Colon (tissue), 2 donors: ENCODE data around the gene ITM2B.
"Not testable (repeated sequence)": the region's sequence is repeated elsewhere in the genome, so short reads cannot be mapped to it uniquely, and the experiment has no call there.

Experiments
- FAIRE-seq: peaks from 2 replicates; lab custom pipeline; 2012; peaks lifted over from hg19 to GRCh38; lab: Jason Lieb, UNC
- donor health status: control.
- donor health status: control.

Gene ITM2B

DNA sequence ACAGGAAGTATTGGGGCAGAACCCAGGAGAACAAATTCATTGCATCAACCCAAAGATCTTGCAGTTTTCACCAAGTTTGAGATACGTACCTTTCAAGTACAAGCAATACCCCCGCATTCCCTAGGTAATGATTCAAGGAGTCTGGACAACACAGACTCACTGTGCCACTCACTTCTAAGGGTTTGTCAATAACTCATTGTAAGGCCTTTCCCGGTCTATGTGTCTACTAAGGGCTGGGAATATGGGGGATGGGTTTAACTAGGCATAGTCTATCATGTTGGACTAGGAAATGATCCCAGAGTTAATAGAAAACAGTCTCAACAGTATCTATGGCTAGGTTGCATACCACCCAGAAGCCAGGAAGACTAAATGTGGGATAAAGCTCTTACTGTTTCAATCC lies 8.3 kb upstream of the ITM2B start:
- no peak for FAIRE-seq

- no peak for FAIRE-seq
Observed at GRCh38 chr13:48230541-48230940, 2.5 kb upstream of the ITM2B start.

GRCh38 chr13:48231080-48231479 lies 1.9 kb upstream of the ITM2B start:
- FAIRE-seq, result no peak

- FAIRE-seq, result no peak
Observed at GRCh38 chr13:48231933-48232332, 1.1 kb upstream of the ITM2B start.

DNA sequence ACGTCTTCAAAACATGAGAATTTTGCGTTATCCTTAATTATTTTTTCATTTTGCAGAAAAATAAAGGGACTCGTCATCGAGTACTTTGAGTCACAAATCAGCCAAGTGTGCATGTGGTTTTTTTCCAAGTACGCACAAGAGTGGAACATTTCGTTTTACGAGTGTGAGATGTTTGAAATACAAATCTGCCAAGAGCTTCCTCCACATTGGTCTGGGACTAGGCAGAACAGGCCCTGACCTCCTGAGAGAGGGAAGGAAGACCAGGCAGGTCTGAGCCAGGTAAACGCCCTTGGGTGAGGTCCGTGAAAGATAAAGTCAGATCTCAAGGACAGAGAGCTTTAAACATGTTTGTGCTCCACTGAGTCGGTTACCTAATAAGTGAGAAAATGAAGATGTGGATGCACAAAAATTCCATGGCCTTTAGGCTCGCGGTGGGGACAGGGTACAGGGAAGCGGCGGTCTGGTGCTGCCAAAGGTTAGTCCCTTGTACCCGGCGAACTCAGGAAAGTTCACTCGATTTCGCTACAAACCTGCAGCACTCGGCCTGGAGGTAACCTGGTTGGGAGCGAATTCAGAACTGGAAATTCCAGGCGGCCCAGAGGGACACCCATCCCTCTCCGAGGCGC lies 473 bp upstream of the ITM2B start:
- no peak for FAIRE-seq

DNA sequence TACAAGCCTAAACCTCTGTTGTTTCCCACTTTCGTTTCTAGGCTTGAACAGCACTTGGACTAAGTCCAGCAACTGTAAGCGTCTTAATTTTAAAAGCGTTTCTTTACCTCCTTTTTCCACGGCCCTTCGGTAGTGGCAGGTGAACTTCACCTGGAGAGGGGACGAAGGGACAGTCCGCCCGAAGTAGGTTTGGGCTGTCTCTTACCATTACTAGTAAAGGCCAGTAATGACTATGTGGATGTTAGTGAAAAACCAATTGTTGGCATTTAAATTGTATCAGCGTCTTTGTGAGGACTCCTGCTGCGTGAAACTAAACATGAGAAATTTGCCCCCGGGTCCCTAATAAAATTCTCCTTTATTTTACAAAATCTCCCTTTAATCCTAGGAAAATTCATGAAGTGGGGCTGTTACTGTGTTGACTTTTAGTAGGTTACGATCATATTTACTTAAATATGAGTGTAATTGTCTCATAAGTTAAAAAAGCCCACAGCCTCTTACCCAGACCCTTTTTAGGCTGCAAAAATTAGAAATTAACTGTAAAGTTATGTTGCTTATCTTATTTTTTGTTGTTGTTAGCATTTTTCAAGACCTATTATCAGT lies 983 bp downstream of the ITM2B start:
- FAIRE-seq, result no peak

GRCh38 chr13:48234566-48235340 lies 1.7 kb downstream of the ITM2B start:
- FAIRE-seq, result peak; percentile 47

GRCh38 chr13:48235341-48236135 lies 2.5 kb downstream of the ITM2B start:
- FAIRE-seq, result no peak

GRCh38 chr13:48236528-48237353 lies 3.7 kb downstream of the ITM2B start:
- FAIRE-seq, result no peak

- not testable (repeated sequence) for FAIRE-seq
Observed at GRCh38 chr13:48239369-48239768, 6.4 kb downstream of the ITM2B start.

DNA sequence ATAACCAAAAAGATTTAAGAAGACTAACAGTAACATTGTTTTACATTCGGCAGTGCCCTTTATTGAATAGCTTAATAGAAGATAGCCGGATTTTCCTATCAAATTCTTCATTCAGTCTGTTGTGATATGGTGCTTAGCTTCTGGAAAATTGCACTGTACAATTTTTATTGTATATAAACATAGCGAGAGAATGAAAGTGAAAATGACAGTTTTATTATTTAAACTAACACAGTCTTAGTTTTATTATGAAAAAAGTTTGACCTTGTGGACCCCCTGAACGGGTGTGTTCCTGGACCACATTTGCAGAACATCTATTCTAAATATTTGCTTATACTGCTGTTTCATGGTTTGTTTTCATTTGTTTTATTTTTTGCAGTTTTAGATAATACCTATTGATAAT lies 8.6 kb downstream of the ITM2B start:
- no peak for FAIRE-seq

DNA sequence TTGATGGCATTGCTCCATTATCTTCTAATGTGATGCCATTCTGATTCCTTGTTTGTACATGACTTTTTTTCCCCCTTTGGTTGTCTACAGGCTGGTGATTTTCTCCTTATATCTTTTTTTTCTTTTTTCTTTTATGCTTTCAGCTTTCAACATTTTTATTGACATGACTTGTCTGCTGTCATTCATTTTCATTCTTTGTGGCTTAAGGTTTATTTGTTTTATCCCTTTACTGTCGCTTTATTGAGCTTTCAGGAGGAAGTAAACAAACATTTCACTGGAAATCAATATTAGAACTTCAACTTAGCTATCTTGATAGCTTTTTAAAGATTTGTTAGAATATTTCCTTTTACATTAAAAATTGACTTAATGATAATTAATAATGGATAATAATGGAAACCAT lies 9.7 kb downstream of the ITM2B start:
- no peak for FAIRE-seq

GRCh38 chr13:48244159-48244558 lies 11.2 kb downstream of the ITM2B start:
- FAIRE-seq, result no peak

- no peak for FAIRE-seq
Observed at GRCh38 chr13:48246102-48246501, 13.1 kb downstream of the ITM2B start.

- FAIRE-seq, result no peak
Observed at GRCh38 chr13:48249018-48249417, 16.0 kb downstream of the ITM2B start.

GRCh38 chr13:48251611-48252081 lies 18.6 kb downstream of the ITM2B start:
- no peak for FAIRE-seq

GRCh38 chr13:48252176-48252575 lies 19.2 kb downstream of the ITM2B start:
- FAIRE-seq, result no peak

DNA sequence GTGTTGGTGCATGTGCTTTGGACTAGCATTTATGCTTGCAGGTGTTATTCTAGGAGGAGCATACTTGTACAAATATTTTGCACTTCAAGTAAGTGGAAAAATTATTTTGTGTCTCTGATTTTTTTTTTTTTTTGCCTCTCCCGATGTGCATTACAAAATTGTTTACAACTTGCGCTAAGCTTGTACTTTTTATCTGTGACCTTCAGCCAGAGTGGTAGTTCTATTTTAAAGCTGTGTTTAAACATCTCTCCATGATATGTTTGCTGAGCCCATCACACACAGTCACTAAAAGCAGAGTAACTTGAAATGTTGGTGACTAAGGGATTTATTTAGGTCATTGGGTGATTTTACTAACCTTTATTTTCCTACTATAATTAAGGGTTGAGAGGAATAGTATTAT lies 20.8 kb downstream of the ITM2B start:
- no peak for FAIRE-seq

GRCh38 chr13:48255090-48255489 lies 22.1 kb downstream of the ITM2B start:
- FAIRE-seq, result no peak

DNA sequence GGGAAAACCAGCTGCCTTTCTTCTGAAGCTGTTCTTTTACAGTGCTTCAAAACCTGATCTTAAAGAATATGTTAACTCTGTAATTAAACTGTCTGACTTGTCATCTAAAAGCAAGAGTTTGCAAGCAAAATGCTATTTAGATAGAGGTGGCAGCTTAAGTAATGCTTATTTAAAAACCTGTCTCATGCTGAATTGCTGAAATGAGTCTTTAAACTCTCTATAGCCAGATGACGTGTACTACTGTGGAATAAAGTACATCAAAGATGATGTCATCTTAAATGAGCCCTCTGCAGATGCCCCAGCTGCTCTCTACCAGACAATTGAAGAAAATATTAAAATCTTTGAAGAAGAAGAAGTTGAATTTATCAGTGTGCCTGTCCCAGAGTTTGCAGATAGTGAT lies 22.9 kb downstream of the ITM2B start:
- FAIRE-seq, result no peak

GRCh38 chr13:48258002-48258401 lies 25.0 kb downstream of the ITM2B start:
- FAIRE-seq, result no peak

GRCh38 chr13:48258430-48258829 lies 25.4 kb downstream of the ITM2B start:
- FAIRE-seq, result no peak
